GM12864 (cell line): ENCODE data around the gene LSAMP.

Experiments used
- DNase-seq: peaks from one replicate; pipeline ENCODE4 v3.0.0-alpha.2; 2011; ENCODE audit warnings: low read depth
- H3K4me3 ChIP-seq: 2 replicates; pipeline ENCODE4 v1.5.1; 2011; ENCODE audit warnings: mild to moderate bottlenecking, low read depth, low read length, control low read depth
- TF ChIP-seq, protein P1 (sequence below): IDR thresholded peaks from 2 replicates; pipeline ENCODE4 v1.5.1; 2011; ENCODE audit warnings: low read depth, mild to moderate bottlenecking, moderate library complexity, low read length, control low read depth, inconsistent platforms; ENCODE audit errors: missing control alignments

LSAMP gene

DNA sequence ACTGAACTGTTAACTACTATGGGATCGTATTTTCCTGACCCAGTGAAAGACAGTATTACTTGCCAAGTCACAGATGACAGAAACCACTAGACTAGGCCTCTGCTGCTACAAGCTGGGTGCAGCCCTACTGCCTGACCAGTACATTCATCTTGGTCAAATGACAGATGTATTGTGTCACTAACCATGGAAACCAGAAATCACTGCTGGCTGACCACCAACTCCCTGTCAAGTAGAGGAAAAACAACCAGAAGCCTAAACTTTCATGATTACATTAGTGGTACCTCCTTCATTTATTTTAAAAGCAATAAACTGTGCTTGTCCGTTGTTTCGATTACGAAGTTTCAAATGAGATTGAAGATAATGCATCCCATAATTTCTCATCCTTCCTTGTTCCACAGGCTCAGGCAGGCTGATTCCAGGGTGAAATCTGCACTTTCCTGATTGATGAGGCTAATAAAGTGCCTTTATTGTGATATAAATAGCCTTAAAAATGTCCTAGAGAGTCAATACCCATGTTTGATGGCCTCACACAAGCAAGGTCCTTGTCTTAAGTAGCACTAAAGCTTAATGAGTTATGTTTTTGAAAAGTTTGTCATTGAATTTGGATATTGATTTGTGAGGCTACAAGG lies 309.7 kb downstream of the LSAMP start:
- TF ChIP-seq, protein P1, sequence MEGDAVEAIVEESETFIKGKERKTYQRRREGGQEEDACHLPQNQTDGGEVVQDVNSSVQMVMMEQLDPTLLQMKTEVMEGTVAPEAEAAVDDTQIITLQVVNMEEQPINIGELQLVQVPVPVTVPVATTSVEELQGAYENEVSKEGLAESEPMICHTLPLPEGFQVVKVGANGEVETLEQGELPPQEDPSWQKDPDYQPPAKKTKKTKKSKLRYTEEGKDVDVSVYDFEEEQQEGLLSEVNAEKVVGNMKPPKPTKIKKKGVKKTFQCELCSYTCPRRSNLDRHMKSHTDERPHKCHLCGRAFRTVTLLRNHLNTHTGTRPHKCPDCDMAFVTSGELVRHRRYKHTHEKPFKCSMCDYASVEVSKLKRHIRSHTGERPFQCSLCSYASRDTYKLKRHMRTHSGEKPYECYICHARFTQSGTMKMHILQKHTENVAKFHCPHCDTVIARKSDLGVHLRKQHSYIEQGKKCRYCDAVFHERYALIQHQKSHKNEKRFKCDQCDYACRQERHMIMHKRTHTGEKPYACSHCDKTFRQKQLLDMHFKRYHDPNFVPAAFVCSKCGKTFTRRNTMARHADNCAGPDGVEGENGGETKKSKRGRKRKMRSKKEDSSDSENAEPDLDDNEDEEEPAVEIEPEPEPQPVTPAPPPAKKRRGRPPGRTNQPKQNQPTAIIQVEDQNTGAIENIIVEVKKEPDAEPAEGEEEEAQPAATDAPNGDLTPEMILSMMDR, result no peak
- H3K4me3 ChIP-seq, result no peak overlapping the region
- DNase-seq, result no peak

- DNase-seq, result no peak
- TF ChIP-seq, protein P1, result no peak
- no peak overlapping the region for H3K4me3 ChIP-seq
Measured at GRCh38 chr3:116129187-116129946, 315.9 kb downstream of the LSAMP start.

GRCh38 chr3:116127464-116127863 lies 317.8 kb downstream of the LSAMP start:
- TF ChIP-seq, protein P1, result no peak
- DNase-seq, result no peak
- H3K4me3 ChIP-seq, result no peak overlapping the region

DNA sequence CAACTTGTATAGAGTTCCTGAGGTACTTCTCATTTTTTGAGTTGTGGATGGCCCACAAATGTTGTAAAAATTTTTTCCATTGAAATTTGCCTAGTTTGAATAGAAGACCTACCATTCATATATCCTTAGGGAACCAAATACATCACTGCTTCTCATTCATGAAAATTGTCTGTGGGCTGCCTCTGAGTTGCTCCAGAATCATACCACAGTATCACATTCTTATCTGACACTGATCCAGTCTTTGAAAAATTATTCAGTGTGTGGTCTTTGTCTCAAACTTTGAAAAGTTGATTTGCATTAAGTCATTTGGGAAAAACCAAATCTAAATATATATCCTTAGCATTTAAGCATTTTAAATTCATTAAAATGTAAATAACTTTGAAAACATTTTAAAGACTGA lies 321.1 kb downstream of the LSAMP start:
- no peak overlapping the region for H3K4me3 ChIP-seq
- no peak for DNase-seq
- TF ChIP-seq, protein P1, result no peak

DNA sequence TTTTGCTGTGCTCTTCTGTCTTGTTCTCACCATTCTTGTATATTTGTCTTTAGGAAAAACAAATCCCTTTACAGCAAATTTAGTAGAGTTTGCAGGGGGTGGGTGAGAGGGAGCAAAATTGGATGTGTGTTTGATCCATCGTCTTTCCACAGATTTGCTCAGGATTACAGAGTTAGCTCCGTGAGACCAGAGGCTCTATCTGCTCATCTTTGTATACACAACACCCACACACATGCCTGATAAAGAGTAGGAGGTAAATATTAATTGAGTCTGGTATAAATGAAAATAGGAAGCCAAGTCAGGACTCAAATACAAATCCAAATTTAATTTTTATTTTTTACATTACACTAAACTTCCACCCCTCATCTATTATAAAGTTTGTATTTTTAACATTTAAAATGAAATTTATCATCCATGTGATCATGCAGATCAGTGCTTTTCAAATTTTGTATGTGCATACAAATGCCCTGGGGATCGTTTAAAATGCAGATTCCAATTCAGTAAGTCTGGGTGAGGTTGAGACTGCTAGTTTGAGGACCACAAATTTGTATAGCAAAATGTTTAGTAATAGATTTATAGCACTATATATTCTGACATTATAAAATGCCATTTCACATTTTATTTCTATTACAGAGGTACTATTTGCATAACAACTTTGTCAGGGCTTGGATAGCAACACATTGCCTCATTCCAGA lies 326.7 kb downstream of the LSAMP start:
- TF ChIP-seq, protein P1, result no peak
- no peak for DNase-seq
- no peak overlapping the region for H3K4me3 ChIP-seq

GRCh38 chr3:116114586-116114985 lies 330.7 kb downstream of the LSAMP start:
- TF ChIP-seq, protein P1, result no peak
- H3K4me3 ChIP-seq, result no peak overlapping the region
- DNase-seq, result no peak
